ENCODE measurements around the gene ATP13A3.

GRCh38 chr3:194534243-194534642 is 47.4 kb upstream of the ATP13A3 start:
- TF ChIP-seq CTCF (IDR thresholded peaks at IDR 0.05; ENCODE audit: low read depth, low read length) (no peak), EZH2phosphoT487 (IDR thresholded peaks at IDR 0.05; ENCODE audit: low read depth) (no peak)

Measured in OCI-LY3 (cell line).